MM.1S (cell line): ENCODE data around the gene PRMT7.

Experiments used
- EZH2 ChIP-seq: fragments of 300-600 bp; sonication (generic); optimal IDR thresholded peaks from 2 replicates; pipeline ENCODE3; 2017; ENCODE audit warnings: low read depth, mild to moderate bottlenecking, antibody characterized with exemption, low read length, mixed read lengths
- EZH2phosphoT487 ChIP-seq: fragments of 300-600 bp; sonication (generic); IDR thresholded peaks from 2 replicates; pipeline ENCODE4 v1.6.1; 2018; ENCODE audit warnings: antibody characterized with exemption, low read length
- TF ChIP-seq, protein P1 (sequence below): fragments of 300-600 bp; sonication (generic); IDR thresholded peaks from 2 replicates; pipeline ENCODE4 v1.5.1; 2016; ENCODE audit warnings: antibody characterized with exemption, low read length, mixed read lengths

DNA sequence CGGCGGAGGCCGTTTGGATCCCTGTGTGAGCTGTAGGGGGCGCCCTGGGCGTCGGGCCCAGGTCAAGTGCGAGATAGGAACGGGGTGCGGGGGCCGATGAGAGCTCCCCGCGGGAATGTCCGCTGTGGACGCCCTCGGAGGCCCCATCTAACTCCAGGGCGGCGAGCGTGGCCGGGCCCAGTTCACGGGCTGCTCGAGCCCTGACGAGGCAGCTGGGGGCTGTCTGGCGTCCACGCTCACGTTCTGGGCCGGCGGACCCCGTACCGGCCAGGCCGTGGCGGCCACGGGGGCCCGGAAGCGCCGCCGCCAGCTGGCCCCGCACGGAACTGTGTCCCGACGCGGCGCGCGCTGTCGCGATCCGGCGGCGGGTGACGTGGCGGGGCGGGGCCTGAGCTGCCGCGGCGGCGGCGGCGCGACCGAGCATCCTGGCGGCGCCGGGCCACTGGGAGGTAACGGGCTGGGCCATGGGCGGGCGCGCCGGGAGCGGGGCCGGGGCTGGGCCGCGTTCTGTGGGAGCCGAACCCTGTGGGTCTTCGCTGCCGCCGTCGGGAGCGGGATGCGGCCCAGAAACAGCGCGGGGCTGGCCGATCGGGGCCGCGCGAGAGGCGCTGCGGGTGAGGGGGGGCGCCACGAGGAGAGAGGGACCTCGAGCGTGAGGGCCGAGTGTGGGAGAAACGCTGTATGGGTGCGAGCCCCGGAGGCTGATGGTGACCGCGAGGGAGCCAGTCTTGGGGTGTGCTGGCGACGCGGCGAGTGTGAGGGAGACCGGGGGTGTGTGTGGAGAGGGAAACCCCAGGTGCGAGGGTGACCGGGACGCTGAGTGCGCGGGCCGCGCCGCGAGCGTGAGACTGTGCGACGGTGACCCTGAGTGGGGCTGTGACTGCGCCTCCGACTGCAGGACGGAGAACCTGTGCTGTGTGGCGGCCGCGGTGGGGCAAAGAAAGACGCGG is 46.4 kb upstream of the PRMT7 start, which contains the start of gene SLC7A6:
- TF ChIP-seq, protein P1, sequence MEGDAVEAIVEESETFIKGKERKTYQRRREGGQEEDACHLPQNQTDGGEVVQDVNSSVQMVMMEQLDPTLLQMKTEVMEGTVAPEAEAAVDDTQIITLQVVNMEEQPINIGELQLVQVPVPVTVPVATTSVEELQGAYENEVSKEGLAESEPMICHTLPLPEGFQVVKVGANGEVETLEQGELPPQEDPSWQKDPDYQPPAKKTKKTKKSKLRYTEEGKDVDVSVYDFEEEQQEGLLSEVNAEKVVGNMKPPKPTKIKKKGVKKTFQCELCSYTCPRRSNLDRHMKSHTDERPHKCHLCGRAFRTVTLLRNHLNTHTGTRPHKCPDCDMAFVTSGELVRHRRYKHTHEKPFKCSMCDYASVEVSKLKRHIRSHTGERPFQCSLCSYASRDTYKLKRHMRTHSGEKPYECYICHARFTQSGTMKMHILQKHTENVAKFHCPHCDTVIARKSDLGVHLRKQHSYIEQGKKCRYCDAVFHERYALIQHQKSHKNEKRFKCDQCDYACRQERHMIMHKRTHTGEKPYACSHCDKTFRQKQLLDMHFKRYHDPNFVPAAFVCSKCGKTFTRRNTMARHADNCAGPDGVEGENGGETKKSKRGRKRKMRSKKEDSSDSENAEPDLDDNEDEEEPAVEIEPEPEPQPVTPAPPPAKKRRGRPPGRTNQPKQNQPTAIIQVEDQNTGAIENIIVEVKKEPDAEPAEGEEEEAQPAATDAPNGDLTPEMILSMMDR, result peak; percentile 86
- TF ChIP-seq EZH2 (no peak), EZH2phosphoT487 (no peak)
